ENCODE measurements around the gene NADSYN1.

The NADSYN1 gene

GRCh38 chr11:71454470-71455113 lies 1.6 kb downstream of the NADSYN1 start:
- no peak overlapping the region for H3K27ac ChIP-seq (ENCODE audit: low read depth, low read length)
- peaks cover 41% of the 10 kb centered on the region for H3K4me1 ChIP-seq (ENCODE audit: control insufficient read depth, low read length)
- TF ChIP-seq CTCF (IDR thresholded peaks at IDR 0.05; ENCODE audit: low read depth, low read length, poor library complexity, severe bottlenecking) (peak; percentile 20), EZH2phosphoT487 (IDR thresholded peaks at IDR 0.05; ENCODE audit: borderline replicate concordance, low read length) (no peak)

DNA sequence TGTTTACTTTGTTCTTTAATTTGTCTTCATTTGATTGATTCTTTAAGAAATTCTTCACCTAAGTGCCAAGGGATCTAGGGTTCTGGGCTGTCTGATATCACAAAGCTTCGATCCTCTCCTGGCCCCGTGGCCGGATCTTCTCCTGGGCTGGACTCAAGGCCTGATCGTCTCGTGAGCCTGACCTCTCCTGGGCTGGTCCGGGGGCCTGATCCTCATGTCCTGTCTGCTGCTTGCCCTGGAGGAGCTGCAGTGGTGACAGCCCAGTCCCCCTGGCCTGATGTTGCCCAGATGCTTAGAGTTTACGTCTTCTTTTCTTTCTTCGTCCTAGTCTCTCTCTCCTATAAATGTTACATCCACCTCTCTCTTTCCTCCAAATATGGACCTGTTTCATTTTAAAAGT lies 3.3 kb downstream of the NADSYN1 start:
- Histone ChIP-seq H3K4me1 (ENCODE audit: control insufficient read depth, low read length) (peaks cover 25% of the 10 kb centered on the region), H3K36me3 (ENCODE audit: control insufficient read depth, low read length) (peaks cover 77% of the 10 kb centered on the region), H3K9me3 (ENCODE audit: control insufficient read depth, insufficient read depth, low read length) (no peaks in the 10 kb centered on the region), H3K79me2 (ENCODE audit: control insufficient read depth, low read length) (peaks cover 30% of the 10 kb centered on the region), H3F3A (ENCODE audit: control insufficient read depth, insufficient read depth) (peaks cover 7% of the 10 kb centered on the region), H3K9me2 (replicated peaks; ENCODE audit: control insufficient read depth, low read length) (no peaks in the 10 kb centered on the region), H3K27me3 (ENCODE audit: control insufficient read depth, low read length) (no peaks in the 10 kb centered on the region), H3K4me3 (ENCODE audit: low read length) (no peak overlapping the region), H4K20me1 (ENCODE audit: control insufficient read depth, insufficient read depth, low read depth, low read length) (peaks cover 11% of the 10 kb centered on the region; the same call in 1 of the 2 replicates), H3K4me2 (ENCODE audit: low read length) (no peak overlapping the region), H3K27ac (ENCODE audit: low read depth, low read length) (no peak overlapping the region)
- TF ChIP-seq EZH2phosphoT487 (IDR thresholded peaks at IDR 0.05; ENCODE audit: borderline replicate concordance, low read length) (no peak), CTCF (IDR thresholded peaks at IDR 0.05; ENCODE audit: low read depth, low read length, poor library complexity, severe bottlenecking) (no peak)

More at GRCh38 chr11:71454470-71455113, 1.6 kb downstream of the NADSYN1 start:
- Histone ChIP-seq H3F3A (ENCODE audit: control insufficient read depth, insufficient read depth) (peaks cover 22% of the 10 kb centered on the region), H3K27me3 (ENCODE audit: control insufficient read depth, low read length) (no peaks in the 10 kb centered on the region), H3K79me2 (ENCODE audit: control insufficient read depth, low read length) (peaks cover 46% of the 10 kb centered on the region), H3K4me2 (ENCODE audit: low read length) (peak overlapping the region; percentile 94), H3K36me3 (ENCODE audit: control insufficient read depth, low read length) (peaks cover 67% of the 10 kb centered on the region), H3K4me3 (ENCODE audit: low read length) (peak overlapping the region; percentile 100; the same call in 1 of the 2 replicates), H3K9me3 (ENCODE audit: control insufficient read depth, insufficient read depth, low read length) (no peaks in the 10 kb centered on the region), H4K20me1 (ENCODE audit: control insufficient read depth, insufficient read depth, low read depth, low read length) (peaks cover 11% of the 10 kb centered on the region; the same call in 1 of the 2 replicates), H3K9me2 (replicated peaks; ENCODE audit: control insufficient read depth, low read length) (no peaks in the 10 kb centered on the region)

DNA sequence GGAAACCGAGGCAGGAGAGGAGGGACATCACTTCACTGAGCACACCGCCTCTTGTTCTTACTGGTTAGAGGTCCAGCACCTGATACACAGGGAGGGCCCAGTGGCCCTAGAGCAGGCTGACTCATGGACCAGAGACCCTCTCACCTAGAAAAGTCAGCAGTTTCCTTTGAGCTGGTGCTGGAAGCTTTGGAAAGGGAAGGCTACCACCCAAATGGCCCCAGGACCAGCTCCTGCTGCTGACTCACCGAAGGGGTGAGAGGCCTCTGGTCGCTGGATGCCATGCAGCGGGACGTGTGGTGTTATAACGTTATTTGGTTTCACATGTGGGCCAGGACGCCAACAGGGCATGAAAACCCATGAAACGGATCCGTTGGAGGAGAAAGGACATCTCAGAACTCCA lies 3.8 kb downstream of the NADSYN1 start:
- Histone ChIP-seq H3K36me3 (ENCODE audit: control insufficient read depth, low read length) (peaks cover 75% of the 10 kb centered on the region), H4K20me1 (ENCODE audit: control insufficient read depth, insufficient read depth, low read depth, low read length) (peaks cover 11% of the 10 kb centered on the region; the same call in 1 of the 2 replicates), H3K4me1 (ENCODE audit: control insufficient read depth, low read length) (peaks cover 20% of the 10 kb centered on the region), H3K79me2 (ENCODE audit: control insufficient read depth, low read length) (peaks cover 26% of the 10 kb centered on the region), H3K4me2 (ENCODE audit: low read length) (no peak overlapping the region), H3K9me2 (replicated peaks; ENCODE audit: control insufficient read depth, low read length) (no peaks in the 10 kb centered on the region), H3K4me3 (ENCODE audit: low read length) (no peak overlapping the region), H3K27me3 (ENCODE audit: control insufficient read depth, low read length) (no peaks in the 10 kb centered on the region), H3F3A (ENCODE audit: control insufficient read depth, insufficient read depth) (0 out of 2 replicates have a peak, but pooled peaks cover 4% of the 10 kb centered on the region), H3K27ac (ENCODE audit: low read depth, low read length) (no peak overlapping the region), H3K9me3 (ENCODE audit: control insufficient read depth, insufficient read depth, low read length) (no peaks in the 10 kb centered on the region)
- TF ChIP-seq EZH2phosphoT487 (IDR thresholded peaks at IDR 0.05; ENCODE audit: borderline replicate concordance, low read length) (no peak), CTCF (IDR thresholded peaks at IDR 0.05; ENCODE audit: low read depth, low read length, poor library complexity, severe bottlenecking) (no peak)

Data from DOHH2 (cell line).